PC-3 (cell line): ENCODE results near the gene COL11A1. TPM values are rescaled to one million over a fixed set of nuclear protein-coding genes. Genes with fewer than 3 reads are reported as not detected.

Experiments
- ATAC-seq: fragments of 200-7000 bp; cut with Tn5 transposase; 2 replicates; pipeline ENCODE4 v1.9.1; 2020; ENCODE audit warnings: mild to moderate bottlenecking, moderate library complexity
- BruUV-seq: library from RNA; stranded (reverse); fragments of 400-500 nt; replicated peaks from 2 replicates; lab custom pipeline; 2021; lab: Mats Ljungman, UMichigan
- CTCF ChIA-PET: fragments of 300-600 bp; sonication (Branson Sonifier 250); formaldehyde crosslinking; loops from one replicate; lab custom pipeline; 2022; ENCODE audit warnings: antibody characterized with exemption; lab: Charles Lee
- POLR2A ChIA-PET: fragments of 300-600 bp; sonication (Branson Sonifier 250); formaldehyde crosslinking; loops from one replicate; lab custom pipeline; 2022; ENCODE audit warnings: antibody characterized with exemption; ENCODE audit not compliant: unreplicated experiment; lab: Charles Lee
- DNase-seq: peaks from one replicate; pipeline ENCODE4 v3.0.0-alpha.2; 2015
- H2AFZ ChIP-seq: fragments of 300-600 bp; sonication (generic); 2 replicates; pipeline ENCODE4 v1.6.0; 2016; ENCODE audit warnings: antibody characterized with exemption, low read length
- H3F3A ChIP-seq: fragments of 300-600 bp; sonication (generic); one replicate; pipeline ENCODE4 v1.6.0; 2017; ENCODE audit warnings: antibody characterized with exemption, low read length, control low read depth, mild to moderate bottlenecking; ENCODE audit not compliant: unreplicated experiment
- H3K27ac ChIP-seq: fragments of 300-600 bp; sonication (generic); 2 replicates; pipeline ENCODE4 v1.5.1; 2016; ENCODE audit warnings: mild to moderate bottlenecking, low read length
- H3K27me3 ChIP-seq: fragments of 300-600 bp; sonication (generic); 2 replicates; pipeline ENCODE4 v1.6.1; 2016; ENCODE audit warnings: low read length, mixed read lengths
- H3K36me3 ChIP-seq: fragments of 300-600 bp; sonication (generic); 2 replicates; pipeline ENCODE4 v1.6.1; 2016; ENCODE audit warnings: low read depth, mixed run types, low read length, mixed read lengths
- H3K4me1 ChIP-seq: fragments of 300-600 bp; sonication (generic); 2 replicates; pipeline ENCODE4 v1.5.1; 2016; ENCODE audit warnings: low read length; ENCODE audit not compliant: insufficient read depth
- H3K4me2 ChIP-seq: fragments of 300-600 bp; sonication (generic); 2 replicates; pipeline ENCODE4 v1.6.0; 2016; ENCODE audit warnings: low read length
- H3K4me3 ChIP-seq: fragments of 300-600 bp; sonication (generic); 2 replicates; pipeline ENCODE4 v1.5.1; 2016; ENCODE audit warnings: mild to moderate bottlenecking, low read length, mixed read lengths
- H3K79me2 ChIP-seq: fragments of 300-600 bp; sonication (generic); 2 replicates; pipeline ENCODE4 v1.6.1; 2017; ENCODE audit warnings: low read length, mixed read lengths
- H3K9ac ChIP-seq: fragments of 300-600 bp; sonication (generic); 2 replicates; pipeline ENCODE4 v1.6.0; 2016; ENCODE audit warnings: mild to moderate bottlenecking, low read length
- H3K9me2 ChIP-seq: fragments of 300-600 bp; sonication (generic); replicated peaks from 2 replicates; pipeline ENCODE4 v1.6.1; 2016; ENCODE audit warnings: mixed run types, low read length, mixed read lengths
- H3K9me3 ChIP-seq: fragments of 300-600 bp; sonication (generic); 2 replicates; pipeline ENCODE4 v1.6.1; 2016; ENCODE audit warnings: low read length, mixed read lengths
- H4K20me1 ChIP-seq: fragments of 300-600 bp; sonication (generic); 2 replicates; pipeline ENCODE4 v1.6.1; 2016; ENCODE audit warnings: low read length, mixed read lengths
- EZH2 ChIP-seq: fragments of 300-600 bp; sonication (generic); IDR thresholded peaks from one replicate; pipeline ENCODE4 v1.6.1; 2017; ENCODE audit warnings: antibody characterized with exemption, mild to moderate bottlenecking, low read length; ENCODE audit not compliant: unreplicated experiment
- EZH2phosphoT487 ChIP-seq: fragments of 300-600 bp; sonication (generic); IDR thresholded peaks from 2 replicates; pipeline ENCODE4 v1.6.1; 2018; ENCODE audit warnings: mild to moderate bottlenecking, antibody characterized with exemption, low read length, borderline replicate concordance
- intact Hi-C: fragments of 100-400 bp; cut with micrococcal nuclease; formaldehyde crosslinking; loops from 2 replicates; pipeline ENCODE4 v1.9.0; 2023
- total RNA-seq: library from RNA; depleted of rRNA; stranded (reverse); fragments of >200 nt; gene quantifications from 2 replicates; pipeline ENCODE4 v1.2.3, GENCODE V29; 2014
- TF ChIP-seq, protein P1 (sequence below): fragments of 300-600 bp; sonication (generic); conservative IDR thresholded peaks from 2 replicates; pipeline ENCODE4 v1.5.1; 2017; ENCODE audit warnings: antibody characterized with exemption, low read depth, mild to moderate bottlenecking, low read length

Gene COL11A1
- total RNA-seq, 1 experiment from 2014 or later, result not detected

DNA sequence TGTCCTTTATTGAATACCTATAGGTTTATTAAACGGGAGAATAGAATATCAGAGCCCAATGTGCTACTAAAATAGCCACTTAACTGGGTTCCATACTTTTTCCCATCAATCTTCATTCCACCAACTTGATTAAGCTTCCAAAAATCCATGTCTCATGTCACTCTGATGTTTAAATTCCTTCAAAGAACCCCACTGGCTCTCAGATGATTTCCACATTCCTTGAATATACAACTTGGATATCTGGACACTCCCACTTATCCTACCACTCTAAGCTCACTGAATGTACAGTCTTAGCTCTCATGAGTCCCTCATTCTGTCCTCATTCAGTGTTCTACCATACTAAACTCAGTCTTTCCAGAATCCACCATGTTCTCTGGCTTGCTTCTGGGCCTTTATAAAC lies 21.1 kb downstream of the COL11A1 start:
- intact Hi-C loops, result no loop called here
- no peak for ATAC-seq
- no TSS peak for BruUV-seq

GRCh38 chr1:103084181-103084580 lies 24.1 kb downstream of the COL11A1 start:
- Histone ChIP-seq H3K27ac (no peak overlapping the region), H3K4me2 (no peak overlapping the region), H3K4me3 (no peak overlapping the region), H2AFZ (no peak overlapping the region), H3K9me3 (no peaks in the 10 kb centered on the region), H3K9me2 (no peaks in the 10 kb centered on the region), H3K9ac (no peak overlapping the region), H3K79me2 (no peaks in the 10 kb centered on the region), H3K27me3 (peaks cover 60% of the 10 kb centered on the region), H4K20me1 (no peaks in the 10 kb centered on the region), H3K36me3 (no peaks in the 10 kb centered on the region), H3F3A (no peaks in the 10 kb centered on the region), H3K4me1 (no peaks in the 10 kb centered on the region)
- POLR2A ChIA-PET, result no interaction called here
- no peak for ATAC-seq
- TF ChIP-seq EZH2 (no peak), EZH2phosphoT487 (no peak)
- TF ChIP-seq, protein P1, sequence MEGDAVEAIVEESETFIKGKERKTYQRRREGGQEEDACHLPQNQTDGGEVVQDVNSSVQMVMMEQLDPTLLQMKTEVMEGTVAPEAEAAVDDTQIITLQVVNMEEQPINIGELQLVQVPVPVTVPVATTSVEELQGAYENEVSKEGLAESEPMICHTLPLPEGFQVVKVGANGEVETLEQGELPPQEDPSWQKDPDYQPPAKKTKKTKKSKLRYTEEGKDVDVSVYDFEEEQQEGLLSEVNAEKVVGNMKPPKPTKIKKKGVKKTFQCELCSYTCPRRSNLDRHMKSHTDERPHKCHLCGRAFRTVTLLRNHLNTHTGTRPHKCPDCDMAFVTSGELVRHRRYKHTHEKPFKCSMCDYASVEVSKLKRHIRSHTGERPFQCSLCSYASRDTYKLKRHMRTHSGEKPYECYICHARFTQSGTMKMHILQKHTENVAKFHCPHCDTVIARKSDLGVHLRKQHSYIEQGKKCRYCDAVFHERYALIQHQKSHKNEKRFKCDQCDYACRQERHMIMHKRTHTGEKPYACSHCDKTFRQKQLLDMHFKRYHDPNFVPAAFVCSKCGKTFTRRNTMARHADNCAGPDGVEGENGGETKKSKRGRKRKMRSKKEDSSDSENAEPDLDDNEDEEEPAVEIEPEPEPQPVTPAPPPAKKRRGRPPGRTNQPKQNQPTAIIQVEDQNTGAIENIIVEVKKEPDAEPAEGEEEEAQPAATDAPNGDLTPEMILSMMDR, result no peak
- intact Hi-C loops, result no loop called here
- CTCF ChIA-PET, result no interaction called here
- no peak for DNase-seq
- BruUV-seq, result no TSS peak

More for the DNA sequence above, 21.1 kb downstream of the COL11A1 start:
- TF ChIP-seq, protein P1, result no peak
- no peak for TF ChIP-seq EZH2phosphoT487
- TF ChIP-seq EZH2, result no peak
- no peak overlapping the region for H3K4me2 ChIP-seq
- no peaks in the 10 kb centered on the region for H3K9me2 ChIP-seq
- no peaks in the 10 kb centered on the region for H3K4me1 ChIP-seq
- H2AFZ ChIP-seq, result no peak overlapping the region
- H3F3A ChIP-seq, result no peaks in the 10 kb centered on the region
- H3K9me3 ChIP-seq, result no peaks in the 10 kb centered on the region
- H3K9ac ChIP-seq, result no peak overlapping the region
- CTCF ChIA-PET, result interaction anchor here (0.6 kb wide), 1 partner anchor 83 kb away, joined by 3 read pairs; no protein-coding TSS in a partner anchor
- DNase-seq, result no peak
- no peaks in the 10 kb centered on the region for H3K79me2 ChIP-seq
- no peak overlapping the region for H3K4me3 ChIP-seq
- POLR2A ChIA-PET, result no interaction called here
- H3K27ac ChIP-seq, result no peak overlapping the region
- peaks cover 43% of the 10 kb centered on the region for H3K27me3 ChIP-seq
- no peaks in the 10 kb centered on the region for H4K20me1 ChIP-seq
- no peaks in the 10 kb centered on the region for H3K36me3 ChIP-seq

DNA sequence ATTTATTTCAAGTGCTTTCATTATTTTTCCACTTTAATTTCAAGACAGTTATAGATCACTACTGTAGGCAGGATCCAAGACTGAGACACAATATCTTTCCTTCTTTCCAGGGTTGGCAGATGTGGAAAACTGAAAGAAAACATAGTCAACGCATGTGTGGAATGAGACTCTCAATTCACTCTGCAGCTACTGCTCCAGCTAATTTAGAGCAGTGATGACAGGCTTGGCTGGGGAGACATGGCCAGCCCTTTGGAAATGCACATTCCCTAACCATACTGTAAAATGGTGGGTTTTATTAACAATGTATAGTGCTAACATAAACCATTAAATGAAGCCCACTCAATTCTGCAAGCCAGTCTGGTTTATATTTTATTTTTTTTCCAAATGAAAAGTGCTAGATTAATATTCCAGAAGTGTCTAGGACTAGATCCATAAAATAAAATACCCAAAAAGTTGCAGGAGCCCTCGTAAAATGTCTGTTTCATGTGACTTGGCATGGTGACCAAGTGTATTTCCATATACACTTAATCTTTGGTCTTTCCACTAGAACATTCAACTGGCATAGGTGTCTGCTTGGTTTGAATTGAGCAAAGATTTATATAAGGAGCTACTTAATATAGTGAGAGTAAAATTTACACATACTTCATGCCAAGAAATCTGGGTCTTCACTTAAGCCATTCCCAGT lies 32.9 kb downstream of the COL11A1 start:
- Histone ChIP-seq H3K4me3 (no peak overlapping the region), H2AFZ (no peak overlapping the region), H3K9me2 (no peaks in the 10 kb centered on the region), H3K27me3 (peaks cover 60% of the 10 kb centered on the region), H3F3A (no peaks in the 10 kb centered on the region), H3K4me2 (no peak overlapping the region), H3K4me1 (no peaks in the 10 kb centered on the region), H3K9ac (no peak overlapping the region), H3K79me2 (no peaks in the 10 kb centered on the region), H3K27ac (no peak overlapping the region), H4K20me1 (no peaks in the 10 kb centered on the region), H3K9me3 (no peaks in the 10 kb centered on the region), H3K36me3 (no peaks in the 10 kb centered on the region)
- ChIA-PET CTCF (no interaction called here), POLR2A (no interaction called here)
- no peak for ATAC-seq
- TF ChIP-seq, protein P1, result no peak
- TF ChIP-seq EZH2 (no peak), EZH2phosphoT487 (no peak)
- no TSS peak for BruUV-seq
- no peak for DNase-seq
- intact Hi-C loops, result no loop called here
